ENCODE data around the gene KCNIP4.

DNA sequence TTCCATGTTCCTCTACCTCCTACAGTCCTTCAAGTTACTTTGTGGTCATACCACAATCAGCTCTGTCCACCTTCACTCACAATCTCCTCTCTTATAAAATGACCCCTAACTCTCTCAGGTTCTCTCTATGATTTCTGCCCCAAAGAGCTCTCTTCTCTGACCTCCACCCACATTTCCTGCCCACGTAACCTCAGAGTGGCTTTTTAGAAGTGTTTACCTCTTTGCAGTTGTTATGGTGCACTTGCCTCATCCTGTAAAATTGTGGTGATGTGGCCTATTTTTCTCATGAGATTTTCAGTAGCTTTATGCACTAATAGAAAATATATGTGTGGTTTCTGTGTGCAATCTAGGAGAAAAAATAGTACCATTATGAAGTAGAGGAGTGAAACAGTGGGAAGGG is 1032.5 kb downstream of the KCNIP4 start:
- TF ChIP-seq, protein P1, sequence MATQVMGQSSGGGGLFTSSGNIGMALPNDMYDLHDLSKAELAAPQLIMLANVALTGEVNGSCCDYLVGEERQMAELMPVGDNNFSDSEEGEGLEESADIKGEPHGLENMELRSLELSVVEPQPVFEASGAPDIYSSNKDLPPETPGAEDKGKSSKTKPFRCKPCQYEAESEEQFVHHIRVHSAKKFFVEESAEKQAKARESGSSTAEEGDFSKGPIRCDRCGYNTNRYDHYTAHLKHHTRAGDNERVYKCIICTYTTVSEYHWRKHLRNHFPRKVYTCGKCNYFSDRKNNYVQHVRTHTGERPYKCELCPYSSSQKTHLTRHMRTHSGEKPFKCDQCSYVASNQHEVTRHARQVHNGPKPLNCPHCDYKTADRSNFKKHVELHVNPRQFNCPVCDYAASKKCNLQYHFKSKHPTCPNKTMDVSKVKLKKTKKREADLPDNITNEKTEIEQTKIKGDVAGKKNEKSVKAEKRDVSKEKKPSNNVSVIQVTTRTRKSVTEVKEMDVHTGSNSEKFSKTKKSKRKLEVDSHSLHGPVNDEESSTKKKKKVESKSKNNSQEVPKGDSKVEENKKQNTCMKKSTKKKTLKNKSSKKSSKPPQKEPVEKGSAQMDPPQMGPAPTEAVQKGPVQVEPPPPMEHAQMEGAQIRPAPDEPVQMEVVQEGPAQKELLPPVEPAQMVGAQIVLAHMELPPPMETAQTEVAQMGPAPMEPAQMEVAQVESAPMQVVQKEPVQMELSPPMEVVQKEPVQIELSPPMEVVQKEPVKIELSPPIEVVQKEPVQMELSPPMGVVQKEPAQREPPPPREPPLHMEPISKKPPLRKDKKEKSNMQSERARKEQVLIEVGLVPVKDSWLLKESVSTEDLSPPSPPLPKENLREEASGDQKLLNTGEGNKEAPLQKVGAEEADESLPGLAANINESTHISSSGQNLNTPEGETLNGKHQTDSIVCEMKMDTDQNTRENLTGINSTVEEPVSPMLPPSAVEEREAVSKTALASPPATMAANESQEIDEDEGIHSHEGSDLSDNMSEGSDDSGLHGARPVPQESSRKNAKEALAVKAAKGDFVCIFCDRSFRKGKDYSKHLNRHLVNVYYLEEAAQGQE (IDR thresholded peaks at IDR 0.05; ENCODE audit: unreplicated experiment) = no peak
- TF ChIP-seq, protein P2, sequence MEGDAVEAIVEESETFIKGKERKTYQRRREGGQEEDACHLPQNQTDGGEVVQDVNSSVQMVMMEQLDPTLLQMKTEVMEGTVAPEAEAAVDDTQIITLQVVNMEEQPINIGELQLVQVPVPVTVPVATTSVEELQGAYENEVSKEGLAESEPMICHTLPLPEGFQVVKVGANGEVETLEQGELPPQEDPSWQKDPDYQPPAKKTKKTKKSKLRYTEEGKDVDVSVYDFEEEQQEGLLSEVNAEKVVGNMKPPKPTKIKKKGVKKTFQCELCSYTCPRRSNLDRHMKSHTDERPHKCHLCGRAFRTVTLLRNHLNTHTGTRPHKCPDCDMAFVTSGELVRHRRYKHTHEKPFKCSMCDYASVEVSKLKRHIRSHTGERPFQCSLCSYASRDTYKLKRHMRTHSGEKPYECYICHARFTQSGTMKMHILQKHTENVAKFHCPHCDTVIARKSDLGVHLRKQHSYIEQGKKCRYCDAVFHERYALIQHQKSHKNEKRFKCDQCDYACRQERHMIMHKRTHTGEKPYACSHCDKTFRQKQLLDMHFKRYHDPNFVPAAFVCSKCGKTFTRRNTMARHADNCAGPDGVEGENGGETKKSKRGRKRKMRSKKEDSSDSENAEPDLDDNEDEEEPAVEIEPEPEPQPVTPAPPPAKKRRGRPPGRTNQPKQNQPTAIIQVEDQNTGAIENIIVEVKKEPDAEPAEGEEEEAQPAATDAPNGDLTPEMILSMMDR (conservative IDR thresholded peaks at IDR 0.05; ENCODE audit: low read depth in 2 of 2) = no peak
- TF ChIP-seq EZH2phosphoT487 (IDR thresholded peaks at IDR 0.05; ENCODE audit: unreplicated experiment) (no peak), EZH2 (IDR thresholded peaks at IDR 0.05; ENCODE audit: low read depth, unreplicated experiment) (no peak), POLR2AphosphoS5 (IDR thresholded peaks at IDR 0.05; ENCODE audit: low read depth) (no peak), JUNB (IDR thresholded peaks at IDR 0.05; ENCODE audit: unreplicated experiment) (no peak), STAT1 (IDR thresholded peaks at IDR 0.05; ENCODE audit: unreplicated experiment) (no peak), CREB1 (CRISPR knock-in tag; IDR thresholded peaks at IDR 0.05; ENCODE audit: low read depth) (no peak), ZNF114 (CRISPR knock-in tag; IDR thresholded peaks at IDR 0.05) (no peak)
